Gastrocnemius medialis (tissue), 4 donors: ENCODE measurements around the gene MIGA1. TPM values are rescaled to one million over a fixed set of nuclear protein-coding genes. Genes with fewer than 3 reads are reported as not detected.

Source experiments
- ATAC-seq, 2 donors: fragments of 150-250 bp; one replicate each; pipeline ENCODE4 v1.9.1; 2016
- DNase-seq, 2 donors: peaks; one replicate each; pipeline ENCODE4 v3.0.0-alpha.2; 2019
- H3K27ac ChIP-seq, 4 donors: fragments of 200-600 bp; sonication (generic); 1 replicate in 1 of 4; 2 replicates in 3 of 4; pipeline ENCODE4 v1.5.1; 2016 to 2018; ENCODE audit warnings: mild to moderate bottlenecking in 2 of 4, moderate library complexity in 1 of 4
- H3K27me3 ChIP-seq, 3 donors: fragments of 200-600 bp; sonication (generic) in 2 of 3; 1 replicate in 1 of 3; 2 replicates in 2 of 3; pipeline versions ENCODE4 v1.5.1 to v1.6.0; 2016 to 2019; ENCODE audit warnings: mild to moderate bottlenecking in 1 of 3, moderate library complexity in 1 of 3
- H3K36me3 ChIP-seq, 2 donors: fragments of 200-600 bp; sonication (generic) in 1 of 2; one replicate each; pipeline ENCODE4 v1.5.1; 2017 to 2018
- H3K4me1 ChIP-seq, 2 donors: fragments of 200-600 bp; sonication (generic) in 1 of 2; one replicate each; pipeline ENCODE4 v1.5.1; 2016 to 2017; ENCODE audit warnings: mild to moderate bottlenecking in 2 of 2
- H3K4me3 ChIP-seq, 4 donors: fragments of 200-600 bp; sonication (generic) in 3 of 4; 1 replicate in 1 of 4; 2 replicates in 3 of 4; pipeline ENCODE4 v1.5.1; 2016 to 2019; ENCODE audit warnings: mild to moderate bottlenecking in 2 of 4
- H3K9me3 ChIP-seq, 3 donors: fragments of 200-600 bp; sonication (generic) in 2 of 3; 1 replicate in 1 of 3; 2 replicates in 2 of 3; pipeline ENCODE4 v1.5.1; 2016 to 2019
- CTCF ChIP-seq, 5 experiments: fragments of 450-650 bp in 3 of 5; fragments of 200-600 bp in 2 of 5; sonication (generic) in 2 of 5; IDR thresholded peaks in 4 of 5; conservative IDR thresholded peaks in 1 of 5; 1 replicate in 4 of 5; 2 replicates in 1 of 5; pipeline ENCODE4 v1.5.1; 2016 to 2019; ENCODE audit warnings: antibody characterized with exemption in 5 of 5, mild to moderate bottlenecking in 3 of 5, moderate library complexity in 3 of 5
- POLR2A ChIP-seq, 2 donors: fragments of 450-650 bp; IDR thresholded peaks; one replicate each; pipeline ENCODE4 v1.6.1; 2017; ENCODE audit warnings: antibody characterized with exemption in 2 of 2, mild to moderate bottlenecking in 2 of 2, moderate library complexity in 2 of 2
- in situ Hi-C, 4 donors: fragments of 200-750 bp; cut with MboI; loops; one replicate each; pipeline versions ENCODE4 v1.15.0 to v1.8.0; 2017; ENCODE audit warnings: low sequenced_read_pairs in 4 of 4
- intact Hi-C: fragments of 100-400 bp; cut with DNase I; formaldehyde crosslinking; loops from one replicate; pipeline ENCODE4 v1.15.1; 2023; ENCODE audit warnings: low total_unique reads
- total RNA-seq, 4 donors: library from RNA; depleted of rRNA; stranded (reverse); fragments of >200 nt; gene quantifications; one replicate each; pipeline versions ENCODE4 v1.1.0 to v1.2.3, GENCODE V29; 2016

Gene MIGA1
- total RNA-seq, 4 donors from 2014 or later, result 15.0 to 21.7 (median 19.2) TPM

- in situ Hi-C loops, result loop anchor here in 1 of 4 donors (25.0 kb wide), 1 partner anchor 295 kb away; no protein-coding TSS in a partner anchor
- Histone ChIP-seq H3K27me3 (no peaks in the 10 kb centered on the region), H3K9me3 (no peaks in the 10 kb centered on the region), H3K4me3 (no peak overlapping the region), H3K4me1 (no peaks in the 10 kb centered on the region), H3K36me3 (peaks cover 0 to 30% of the 10 kb centered on the region in 2 donors), H3K27ac (no peak overlapping the region)
- ATAC-seq, result no peak
- TF ChIP-seq POLR2A (IDR thresholded peaks at IDR 0.05) (no peak), CTCF (IDR thresholded peaks at IDR 0.05 in 4 of 5, conservative IDR thresholded peaks at IDR 0.05 in 1 of 5) (no peak)
- DNase-seq, result no peak
- intact Hi-C loops, result no loop called here
Observed at GRCh38 chr1:77817368-77818209, 38.1 kb downstream of the MIGA1 start.

- Histone ChIP-seq H3K4me3 (no peak overlapping the region), H3K9me3 (no peaks in the 10 kb centered on the region), H3K27me3 (no peaks in the 10 kb centered on the region), H3K27ac (no peak overlapping the region), H3K4me1 (peaks cover 7 to 15% of the 10 kb centered on the region in 2 donors), H3K36me3 (peaks cover 0 to 13% of the 10 kb centered on the region in 2 donors)
- in situ Hi-C loops, result loop anchor here in 2 of 4 donors (5.0 to 25.0 kb wide), 2 partner anchors 82 to 292 kb away; no protein-coding TSS in a partner anchor
- intact Hi-C loops, result no loop called here
- ATAC-seq (no peak), DNase-seq (no peak)
- TF ChIP-seq CTCF (IDR thresholded peaks at IDR 0.05 in 4 of 5, conservative IDR thresholded peaks at IDR 0.05 in 1 of 5) (no peak), POLR2A (IDR thresholded peaks at IDR 0.05) (no peak)
Observed at GRCh38 chr1:77820121-77820520, 40.7 kb downstream of the MIGA1 start.

- no peaks in the 10 kb centered on the region for H3K9me3 ChIP-seq
- intact Hi-C loops (loop anchor here (2.0 kb wide), 2 partner anchors 155 to 291 kb away; partner anchors contain the start of gene FUBP1), in situ Hi-C loops (loop anchor here in 2 of 4 donors (5.0 to 25.0 kb wide), 2 partner anchors 78 to 288 kb away; no protein-coding TSS in a partner anchor)
- ATAC-seq (peak in 1 of 2 donors; percentile 39), DNase-seq (peak in 1 of 2 donors; percentile 44)
- H3K27ac ChIP-seq, result peak overlapping the region; percentile 55 to 100 (median 94)
- TF ChIP-seq CTCF (IDR thresholded peaks at IDR 0.05 in 4 of 5, conservative IDR thresholded peaks at IDR 0.05 in 1 of 5), result no peak
- no peak for TF ChIP-seq POLR2A (IDR thresholded peaks at IDR 0.05)
- no peak overlapping the region for H3K4me3 ChIP-seq
- peaks cover 24 to 33% of the 10 kb centered on the region in 2 donors for H3K4me1 ChIP-seq
- no peaks in the 10 kb centered on the region for H3K36me3 ChIP-seq
- no peaks in the 10 kb centered on the region for H3K27me3 ChIP-seq
Observed at GRCh38 chr1:77824079-77824478, 44.6 kb downstream of the MIGA1 start.

GRCh38 chr1:77824694-77825093 is 45.2 kb downstream of the MIGA1 start:
- Histone ChIP-seq H3K4me3 (no peak overlapping the region), H3K9me3 (no peaks in the 10 kb centered on the region), H3K27me3 (no peaks in the 10 kb centered on the region), H3K27ac (peak overlapping the region; percentile 91 to 100 (median 97)), H3K4me1 (peaks cover 30 to 39% of the 10 kb centered on the region in 2 donors), H3K36me3 (no peaks in the 10 kb centered on the region)
- intact Hi-C loops (loop anchor here (1.0 to 5.0 kb wide), 4 partner anchors 76 to 290 kb away; partner anchors contain the start of gene FUBP1), in situ Hi-C loops (loop anchor here in 3 of 4 donors (5.0 to 25.0 kb wide), 3 partner anchors 78 to 288 kb away; no protein-coding TSS in a partner anchor)
- ATAC-seq, result no peak
- TF ChIP-seq POLR2A (IDR thresholded peaks at IDR 0.05), result no peak
- DNase-seq, result no peak
